Measurements from ENCODE around the gene OR14I1. TPM values are rescaled to one million over a fixed set of nuclear protein-coding genes. Genes with fewer than 3 reads are reported as not detected.

Gene OR14I1
- total RNA-seq, 2 experiments from 2014 or later: not detected

GRCh38 chr1:248699099-248699498 is 3.5 kb downstream of the OR14I1 start:
- no peak overlapping the region for H3K27ac ChIP-seq (ENCODE audit: low read depth in 1 of 2, low read length in 2 of 2)
- TF ChIP-seq, protein P1, sequence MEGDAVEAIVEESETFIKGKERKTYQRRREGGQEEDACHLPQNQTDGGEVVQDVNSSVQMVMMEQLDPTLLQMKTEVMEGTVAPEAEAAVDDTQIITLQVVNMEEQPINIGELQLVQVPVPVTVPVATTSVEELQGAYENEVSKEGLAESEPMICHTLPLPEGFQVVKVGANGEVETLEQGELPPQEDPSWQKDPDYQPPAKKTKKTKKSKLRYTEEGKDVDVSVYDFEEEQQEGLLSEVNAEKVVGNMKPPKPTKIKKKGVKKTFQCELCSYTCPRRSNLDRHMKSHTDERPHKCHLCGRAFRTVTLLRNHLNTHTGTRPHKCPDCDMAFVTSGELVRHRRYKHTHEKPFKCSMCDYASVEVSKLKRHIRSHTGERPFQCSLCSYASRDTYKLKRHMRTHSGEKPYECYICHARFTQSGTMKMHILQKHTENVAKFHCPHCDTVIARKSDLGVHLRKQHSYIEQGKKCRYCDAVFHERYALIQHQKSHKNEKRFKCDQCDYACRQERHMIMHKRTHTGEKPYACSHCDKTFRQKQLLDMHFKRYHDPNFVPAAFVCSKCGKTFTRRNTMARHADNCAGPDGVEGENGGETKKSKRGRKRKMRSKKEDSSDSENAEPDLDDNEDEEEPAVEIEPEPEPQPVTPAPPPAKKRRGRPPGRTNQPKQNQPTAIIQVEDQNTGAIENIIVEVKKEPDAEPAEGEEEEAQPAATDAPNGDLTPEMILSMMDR (IDR thresholded peaks at IDR 0.05): no peak
- POLR2A ChIA-PET: no interaction called here
- H3K9me3 ChIP-seq (ENCODE audit: control insufficient read depth in 1 of 2, insufficient read depth in 1 of 2, low read length in 2 of 2): no peaks in the 10 kb centered on the region
- no peak overlapping the region for H3K27ac Mint-ChIP-seq
- DNase-seq: no peak
- H3K4me1 ChIP-seq (ENCODE audit: insufficient read depth, low read length): no peaks in the 10 kb centered on the region
- no peak overlapping the region for H3K4me3 ChIP-seq (ENCODE audit: low read length)
- no peak overlapping the region for H3K4me3 Mint-ChIP-seq
- H3K4me1 Mint-ChIP-seq (ENCODE audit: low read depth): no peaks in the 10 kb centered on the region
- intact Hi-C loops (cut with DNase I, micrococcal nuclease): no loop called here
- H3K36me3 Mint-ChIP-seq (ENCODE audit: low read depth): no peaks in the 10 kb centered on the region
- H3K27me3 ChIP-seq (ENCODE audit: control insufficient read depth in 1 of 2, insufficient read depth in 2 of 2, low read length in 2 of 2): no peaks in the 10 kb centered on the region
- H3K36me3 ChIP-seq (ENCODE audit: insufficient read depth, low read length): no peaks in the 10 kb centered on the region
- H3K9me3 Mint-ChIP-seq: no peaks in the 10 kb centered on the region
- CTCF ChIA-PET: no interaction called here
- ATAC-seq (ENCODE audit: poor library complexity): no peak
- peaks cover 32% of the 10 kb centered on the region for H3K27me3 Mint-ChIP-seq

DNA sequence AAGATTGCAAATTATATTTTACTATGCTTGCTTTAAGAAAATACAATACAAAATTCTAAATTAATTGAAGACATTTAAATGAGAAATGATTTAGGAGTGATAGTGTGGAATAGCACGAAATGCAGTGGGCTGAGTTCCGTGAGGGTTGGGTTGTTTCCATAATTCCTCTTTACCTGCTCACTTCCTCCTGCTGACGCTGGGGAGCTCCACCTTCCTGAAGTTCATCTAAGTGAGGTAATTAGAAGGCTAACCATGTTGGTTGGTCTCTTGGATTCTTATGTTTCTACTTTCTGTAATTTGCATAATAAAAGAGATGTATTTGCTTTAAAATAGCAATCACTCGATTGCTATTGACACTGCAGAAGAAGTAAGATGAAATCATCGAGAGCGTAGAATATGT is 4.7 kb downstream of the OR14I1 start:
- H3K9me3 Mint-ChIP-seq: no peaks in the 10 kb centered on the region
- intact Hi-C loops (cut with DNase I, micrococcal nuclease): no loop called here
- H3K4me3 Mint-ChIP-seq: no peak overlapping the region
- Histone ChIP-seq H3K4me3 (ENCODE audit: low read length) (no peak overlapping the region), H3K27ac (ENCODE audit: low read depth in 1 of 2, low read length in 2 of 2) (no peak overlapping the region), H3K27me3 (ENCODE audit: control insufficient read depth in 1 of 2, insufficient read depth in 2 of 2, low read length in 2 of 2) (no peaks in the 10 kb centered on the region), H3K4me1 (ENCODE audit: insufficient read depth, low read length) (no peaks in the 10 kb centered on the region), H3K36me3 (ENCODE audit: insufficient read depth, low read length) (no peaks in the 10 kb centered on the region), H3K9me3 (ENCODE audit: control insufficient read depth in 1 of 2, insufficient read depth in 1 of 2, low read length in 2 of 2) (no peaks in the 10 kb centered on the region)
- no peak overlapping the region for H3K27ac Mint-ChIP-seq
- ChIA-PET POLR2A (no interaction called here), CTCF (no interaction called here)
- H3K36me3 Mint-ChIP-seq (ENCODE audit: low read depth): no peaks in the 10 kb centered on the region
- DNase-seq (no peak), ATAC-seq (ENCODE audit: poor library complexity) (no peak)
- TF ChIP-seq, protein P1 (IDR thresholded peaks at IDR 0.05): no peak
- H3K4me1 Mint-ChIP-seq (ENCODE audit: low read depth): no peaks in the 10 kb centered on the region
- H3K27me3 Mint-ChIP-seq: peaks cover 32% of the 10 kb centered on the region

DNA sequence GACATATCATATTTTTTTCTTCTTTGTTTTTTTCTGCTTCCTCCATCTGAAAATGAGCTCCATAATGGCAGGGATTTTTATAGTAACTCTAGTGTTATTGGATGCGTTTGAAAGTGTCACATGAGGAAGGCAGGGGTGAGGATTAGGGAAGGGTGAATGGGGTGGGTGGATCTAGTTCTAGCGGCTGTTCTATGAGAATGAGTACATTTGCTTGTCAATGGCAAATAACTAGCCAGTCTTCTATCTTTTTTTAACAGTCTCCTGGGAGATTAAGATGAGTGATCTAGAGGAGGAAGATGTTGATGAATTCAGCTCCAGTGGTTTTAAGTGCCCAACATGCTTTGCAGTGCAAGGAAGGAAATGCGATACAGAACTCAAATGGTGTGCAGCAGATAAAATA is 5.8 kb downstream of the OR14I1 start:
- CTCF ChIA-PET: no interaction called here
- Mint-ChIP-seq H3K36me3 (ENCODE audit: low read depth) (no peaks in the 10 kb centered on the region), H3K27ac (no peak overlapping the region), H3K9me3 (no peaks in the 10 kb centered on the region), H3K4me1 (ENCODE audit: low read depth) (no peaks in the 10 kb centered on the region), H3K27me3 (peaks cover 34% of the 10 kb centered on the region), H3K4me3 (no peak overlapping the region)
- H3K27ac ChIP-seq (ENCODE audit: low read depth in 1 of 2, low read length in 2 of 2): no peak overlapping the region
- ATAC-seq (ENCODE audit: poor library complexity) (no peak), DNase-seq (no peak)
- intact Hi-C loops (cut with DNase I, micrococcal nuclease): no loop called here
- TF ChIP-seq, protein P1 (IDR thresholded peaks at IDR 0.05): no peak
- H3K36me3 ChIP-seq (ENCODE audit: insufficient read depth, low read length): no peaks in the 10 kb centered on the region
- peaks cover 0 to 5% of the 10 kb centered on the region in 2 experiments for H3K9me3 ChIP-seq (ENCODE audit: control insufficient read depth in 1 of 2, insufficient read depth in 1 of 2, low read length in 2 of 2)
- no peaks in the 10 kb centered on the region for H3K27me3 ChIP-seq (ENCODE audit: control insufficient read depth in 1 of 2, insufficient read depth in 2 of 2, low read length in 2 of 2)
- no peaks in the 10 kb centered on the region for H3K4me1 ChIP-seq (ENCODE audit: insufficient read depth, low read length)
- no peak overlapping the region for H3K4me3 ChIP-seq (ENCODE audit: low read length)
- POLR2A ChIA-PET: no interaction called here

All from CD4-positive, alpha-beta T cell (primary cell).